Thymus (tissue), 11 donors: ENCODE results near the gene ZFHX3. TPM values are rescaled to one million over a fixed set of nuclear protein-coding genes. Genes with fewer than 3 reads are reported as not detected.

ENCODE experiments used
- DNase-seq, 9 donors: peaks; one replicate each; pipeline ENCODE4 v3.0.0-alpha.2; 2013; ENCODE audit warnings: low spot score in 9 of 9, low read depth in 6 of 9, missing footprints in 1 of 9
- H3K27ac ChIP-seq, 2 donors: one replicate each; pipeline ENCODE4 v1.5.1; 2013; ENCODE audit warnings: control low read depth in 1 of 2, low read depth in 1 of 2, low read length in 1 of 2, mild to moderate bottlenecking in 1 of 2, moderate library complexity in 1 of 2
- H3K27me3 ChIP-seq, 2 donors: one replicate each; pipeline ENCODE4 v1.5.1; 2013; ENCODE audit warnings: low read length in 1 of 2; ENCODE audit not compliant: control insufficient read depth in 2 of 2, insufficient read depth in 1 of 2
- H3K36me3 ChIP-seq, 2 donors: one replicate each; pipeline ENCODE4 v1.5.1; 2013; ENCODE audit warnings: low read length in 1 of 2, mild to moderate bottlenecking in 1 of 2, moderate library complexity in 1 of 2; ENCODE audit not compliant: control insufficient read depth in 2 of 2, insufficient read depth in 2 of 2
- H3K4me1 ChIP-seq, 2 donors: one replicate each; pipeline ENCODE4 v1.5.1; 2013; ENCODE audit warnings: low read length in 2 of 2; ENCODE audit not compliant: control insufficient read depth in 2 of 2, insufficient read depth in 2 of 2
- H3K4me3 ChIP-seq, 2 donors: one replicate each; pipeline ENCODE4 v1.5.1; 2013; ENCODE audit warnings: low read length in 2 of 2, control low read depth in 1 of 2, mild to moderate bottlenecking in 1 of 2
- H3K9me3 ChIP-seq, 2 donors: one replicate each; pipeline ENCODE4 v1.5.1; 2013; ENCODE audit warnings: low read length in 1 of 2, mild to moderate bottlenecking in 1 of 2; ENCODE audit not compliant: control insufficient read depth in 2 of 2, insufficient read depth in 1 of 2
- WGBS: extraction: QIAGEN DNeasy Blood & Tissue Kit; methylation state at CpG from one replicate; pipeline ENCODE4 v1.1.7; 2013; 5-methylcytosine and 5-hydroxymethylcytosine counted together
- polyA plus RNA-seq: library from polyadenylated mRNA; stranded (reverse); fragments of 200-250 nt; gene quantifications from one replicate; pipeline ENCODE4 v1.2.3, GENCODE V29; 2013
- total RNA-seq: library from RNA; stranded (reverse); fragments of 120-200 nt; gene quantifications from one replicate; pipeline ENCODE4 v1.2.4, GENCODE V29; 2013
- donor health status: healthy.

The ZFHX3 gene
- total and polyA plus RNA-seq, 2 donors = 0.90 to 1.9 TPM

GRCh38 chr16:72837846-72838585 is 209.9 kb downstream of the ZFHX3 start:
- H3K9me3 ChIP-seq = no peaks in the 10 kb centered on the region
- no peaks in the 10 kb centered on the region for H3K27me3 ChIP-seq
- WGBS = 91% methylated on average over 9 of the region's 9 CpGs
- H3K36me3 ChIP-seq = no peaks in the 10 kb centered on the region
- no peaks in the 10 kb centered on the region for H3K4me1 ChIP-seq
- no peak for DNase-seq
- no peak overlapping the region for H3K27ac ChIP-seq
- H3K4me3 ChIP-seq = no peak overlapping the region

- 96% methylated on average over 8 of the region's 8 CpGs for WGBS
- no peaks in the 10 kb centered on the region for H3K4me1 ChIP-seq
- no peak for DNase-seq
- H3K36me3 ChIP-seq = no peaks in the 10 kb centered on the region
- H3K4me3 ChIP-seq = no peak overlapping the region
- no peaks in the 10 kb centered on the region for H3K27me3 ChIP-seq
- H3K27ac ChIP-seq = no peak overlapping the region
- no peaks in the 10 kb centered on the region for H3K9me3 ChIP-seq
These were observed 210.9 kb downstream of the ZFHX3 start for GRCh38 chr16:72836985-72837384.

- Histone ChIP-seq H3K9me3 (no peaks in the 10 kb centered on the region), H3K27me3 (no peaks in the 10 kb centered on the region), H3K36me3 (no peaks in the 10 kb centered on the region), H3K27ac (no peak overlapping the region), H3K4me1 (no peaks in the 10 kb centered on the region), H3K4me3 (no peak overlapping the region)
- DNase-seq = no peak
- 88% methylated on average over 7 of the region's 7 CpGs for WGBS
These were observed 211.7 kb downstream of the ZFHX3 start for GRCh38 chr16:72836181-72836580.

- Histone ChIP-seq H3K9me3 (no peaks in the 10 kb centered on the region), H3K4me1 (no peaks in the 10 kb centered on the region), H3K4me3 (no peak overlapping the region), H3K27me3 (no peaks in the 10 kb centered on the region), H3K36me3 (no peaks in the 10 kb centered on the region), H3K27ac (no peak overlapping the region)
- WGBS = 97% methylated on average over 7 of the region's 7 CpGs
- no peak for DNase-seq
These were observed 212.8 kb downstream of the ZFHX3 start for GRCh38 chr16:72835086-72835485.

GRCh38 chr16:72834499-72834898 is 213.4 kb downstream of the ZFHX3 start:
- no peak overlapping the region for H3K27ac ChIP-seq
- WGBS = 96% methylated on average over 9 of the region's 9 CpGs
- DNase-seq = no peak
- no peak overlapping the region for H3K4me3 ChIP-seq
- no peaks in the 10 kb centered on the region for H3K36me3 ChIP-seq
- no peaks in the 10 kb centered on the region for H3K9me3 ChIP-seq
- H3K27me3 ChIP-seq = no peaks in the 10 kb centered on the region
- H3K4me1 ChIP-seq = no peaks in the 10 kb centered on the region

GRCh38 chr16:72833969-72834368 is 214.0 kb downstream of the ZFHX3 start:
- WGBS = 97% methylated on average over 2 of the region's 2 CpGs
- no peak overlapping the region for H3K27ac ChIP-seq
- no peak for DNase-seq
- no peaks in the 10 kb centered on the region for H3K4me1 ChIP-seq
- H3K4me3 ChIP-seq = no peak overlapping the region
- no peaks in the 10 kb centered on the region for H3K9me3 ChIP-seq
- H3K36me3 ChIP-seq = no peaks in the 10 kb centered on the region
- H3K27me3 ChIP-seq = no peaks in the 10 kb centered on the region

GRCh38 chr16:72833482-72833881 is 214.4 kb downstream of the ZFHX3 start:
- DNase-seq = no peak
- Histone ChIP-seq H3K4me3 (no peak overlapping the region), H3K9me3 (no peaks in the 10 kb centered on the region), H3K36me3 (no peaks in the 10 kb centered on the region), H3K4me1 (no peaks in the 10 kb centered on the region), H3K27ac (no peak overlapping the region), H3K27me3 (no peaks in the 10 kb centered on the region)
- 97% methylated on average over 3 of the region's 3 CpGs for WGBS

- WGBS = 58% methylated on average over 13 of the region's 13 CpGs
- Histone ChIP-seq H3K36me3 (no peaks in the 10 kb centered on the region), H3K27me3 (no peaks in the 10 kb centered on the region), H3K4me3 (no peak overlapping the region), H3K4me1 (no peaks in the 10 kb centered on the region), H3K9me3 (no peaks in the 10 kb centered on the region), H3K27ac (no peak overlapping the region)
- peak in 8 of 9 donors; percentile 16 to 75 (median 56) for DNase-seq
These were observed 215.2 kb downstream of the ZFHX3 start for GRCh38 chr16:72832621-72833248.

- 93% methylated on average over 12 of the region's 12 CpGs for WGBS
- no peaks in the 10 kb centered on the region for H3K4me1 ChIP-seq
- H3K27me3 ChIP-seq = no peaks in the 10 kb centered on the region
- DNase-seq = no peak
- H3K27ac ChIP-seq = no peak overlapping the region
- H3K4me3 ChIP-seq = no peak overlapping the region
- no peaks in the 10 kb centered on the region for H3K9me3 ChIP-seq
- no peaks in the 10 kb centered on the region for H3K36me3 ChIP-seq
These were observed 217.8 kb downstream of the ZFHX3 start for GRCh38 chr16:72829846-72830775.
